IgD-negative memory B cell (primary cell): Measurements from ENCODE around the gene TANGO6. TPM values are rescaled to one million over a fixed set of nuclear protein-coding genes. Genes with fewer than 3 reads are reported as not detected.

Experiments used
- H3K27ac Mint-ChIP-seq, 3 donors: one replicate each; pipeline ENCODE4 v1.8.0; 2020 to 2022; ENCODE audit warnings: mild to moderate bottlenecking in 3 of 3, mixed read lengths in 3 of 3, moderate library complexity in 1 of 3
- H3K27me3 Mint-ChIP-seq: one replicate; pipeline ENCODE4 v1.8.0; 2021; ENCODE audit warnings: mixed read lengths
- H3K36me3 Mint-ChIP-seq: one replicate; pipeline ENCODE4 v1.8.0; 2020; ENCODE audit warnings: mild to moderate bottlenecking, mixed read lengths
- H3K4me1 Mint-ChIP-seq, 3 donors: one replicate each; pipeline ENCODE4 v1.8.0; 2020 to 2022; ENCODE audit warnings: mixed read lengths in 3 of 3, mild to moderate bottlenecking in 1 of 3
- H3K4me3 Mint-ChIP-seq, 4 donors: one replicate each; pipeline ENCODE4 v1.8.0; 2020 to 2022; ENCODE audit warnings: mild to moderate bottlenecking in 4 of 4, mixed read lengths in 4 of 4, moderate library complexity in 3 of 4
- H3K9me3 Mint-ChIP-seq, 3 donors: one replicate each; pipeline ENCODE4 v1.8.0; 2020 to 2021; ENCODE audit warnings: mixed read lengths in 3 of 3, mild to moderate bottlenecking in 1 of 3
- polyA plus RNA-seq: library from polyadenylated mRNA; unstranded; fragments of 300-500 nt; fragmentation: Illumina TruSeq; gene quantifications from one replicate; pipeline ENCODE4 v1.2.3, GENCODE V29; 2021

TANGO6 gene
- polyA plus RNA-seq, 1 donor from 2014 or later = 17.1 TPM

DNA sequence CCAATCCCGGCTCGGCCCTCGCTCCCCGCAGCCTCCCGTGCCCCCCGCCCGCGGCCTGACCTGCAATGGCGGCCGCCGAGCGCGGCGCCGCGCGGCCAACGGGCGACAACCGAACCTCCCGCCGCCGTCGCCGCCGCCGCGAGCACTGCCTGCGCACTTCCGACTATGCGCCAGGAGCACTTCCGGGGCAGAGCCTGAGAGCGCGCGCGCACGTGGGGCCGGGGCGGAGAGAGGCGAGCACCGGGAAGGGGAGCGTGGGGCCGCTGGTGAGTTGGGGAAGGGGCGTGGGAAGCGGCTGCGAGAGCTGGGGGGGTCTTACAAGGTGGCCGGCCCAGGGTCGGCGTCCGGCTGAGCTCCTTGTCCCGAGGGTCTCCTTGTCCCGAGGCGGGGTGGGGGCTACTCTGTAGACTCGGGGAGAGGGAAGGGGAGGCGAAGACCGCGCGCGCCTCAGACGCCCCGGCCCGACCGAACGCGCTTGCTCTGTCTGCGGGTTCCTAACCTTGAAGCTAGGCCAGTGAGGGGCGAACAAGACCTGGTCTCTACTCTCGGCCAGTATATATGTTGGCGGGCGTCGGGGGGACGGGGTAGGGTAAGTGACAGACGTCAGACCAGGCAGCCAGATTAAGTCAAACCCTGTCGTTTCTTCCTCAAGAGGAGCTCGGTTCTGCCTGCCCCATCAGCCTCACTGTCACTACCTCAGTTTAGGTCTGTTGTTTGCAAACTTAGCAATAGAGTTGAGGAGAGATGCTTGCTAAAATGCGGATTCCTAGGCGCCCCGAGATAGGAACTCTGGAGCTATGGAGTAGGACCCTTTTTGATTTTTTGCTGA is 289.3 kb downstream of the TANGO6 start, which contains the start of the genes CHTF8 and UTP4:
Gene CHTF8, minus strand, starts transcription at position 165 of the 829 bp plus-strand sequence. CDS start 11,130 bp downstream, outside the sequence.
Gene UTP4, plus strand, starts transcription at position 226 of the 829 bp plus-strand sequence. CDS start 811 bp downstream, outside the sequence.
- Mint-ChIP-seq H3K9me3 (no peaks in the 10 kb centered on the region), H3K27me3 (no peaks in the 10 kb centered on the region), H3K36me3 (peaks cover 2% of the 10 kb centered on the region), H3K27ac (peak within 1 kb of the TSS; percentile 95 to 99 (median 96)), H3K4me3 (peak within 1 kb of the TSS; percentile 86 to 98 (median 95)), H3K4me1 (peaks cover 31 to 40% (median 37%) of the 10 kb centered on the region in 3 donors)

DNA sequence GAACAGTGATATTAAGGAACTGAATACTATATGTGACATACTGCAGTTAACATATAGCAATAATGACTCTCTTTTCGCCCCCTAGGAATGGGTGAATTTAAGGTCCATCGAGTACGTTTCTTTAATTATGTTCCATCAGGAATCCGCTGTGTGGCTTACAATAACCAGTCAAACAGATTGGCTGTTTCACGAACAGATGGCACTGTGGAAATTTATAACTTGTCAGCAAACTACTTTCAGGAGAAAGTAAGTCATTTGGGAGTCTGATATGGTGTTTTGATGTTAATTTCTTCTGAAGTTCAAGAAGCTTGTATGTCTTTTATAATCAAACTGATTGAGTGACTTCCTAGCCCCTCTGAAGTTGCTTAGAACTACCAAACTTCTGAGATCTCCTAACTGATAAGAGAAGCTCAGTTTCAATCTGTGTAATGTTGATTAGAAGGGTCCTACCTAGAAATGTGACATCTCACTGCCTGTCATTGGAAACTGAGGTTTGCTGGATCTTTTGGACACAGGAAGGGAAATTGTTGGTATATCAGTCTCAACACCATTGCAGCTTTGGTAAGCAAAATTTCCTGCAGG is 290.1 kb downstream of the TANGO6 start:
- peak overlapping the region; percentile 84 to 99 (median 96) for H3K27ac Mint-ChIP-seq

More for the DNA sequence above, 290.1 kb downstream of the TANGO6 start:
- H3K36me3 Mint-ChIP-seq = peaks cover 5% of the 10 kb centered on the region
- H3K4me3 Mint-ChIP-seq = peak overlapping the region; percentile 86 to 98 (median 95)
- no peaks in the 10 kb centered on the region for H3K9me3 Mint-ChIP-seq
- H3K27me3 Mint-ChIP-seq = no peaks in the 10 kb centered on the region
- peaks cover 29 to 38% (median 38%) of the 10 kb centered on the region in 3 donors for H3K4me1 Mint-ChIP-seq

Other genes starting within 250 kb of the TANGO6 start
- not detected for gene CDH3, start 198.2 kb upstream of the TANGO6 start, polyA plus RNA-seq
- not detected for gene CDH1, start 106.2 kb upstream of the TANGO6 start, polyA plus RNA-seq